ENCODE measurements around the gene NTN1. TPM values are rescaled to one million over a fixed set of nuclear protein-coding genes. Genes with fewer than 3 reads are reported as not detected.

Gene NTN1
- total RNA-seq, 4 donors from 2014 or later, result 15.9 to 31.0 (median 25.0) TPM

DNA sequence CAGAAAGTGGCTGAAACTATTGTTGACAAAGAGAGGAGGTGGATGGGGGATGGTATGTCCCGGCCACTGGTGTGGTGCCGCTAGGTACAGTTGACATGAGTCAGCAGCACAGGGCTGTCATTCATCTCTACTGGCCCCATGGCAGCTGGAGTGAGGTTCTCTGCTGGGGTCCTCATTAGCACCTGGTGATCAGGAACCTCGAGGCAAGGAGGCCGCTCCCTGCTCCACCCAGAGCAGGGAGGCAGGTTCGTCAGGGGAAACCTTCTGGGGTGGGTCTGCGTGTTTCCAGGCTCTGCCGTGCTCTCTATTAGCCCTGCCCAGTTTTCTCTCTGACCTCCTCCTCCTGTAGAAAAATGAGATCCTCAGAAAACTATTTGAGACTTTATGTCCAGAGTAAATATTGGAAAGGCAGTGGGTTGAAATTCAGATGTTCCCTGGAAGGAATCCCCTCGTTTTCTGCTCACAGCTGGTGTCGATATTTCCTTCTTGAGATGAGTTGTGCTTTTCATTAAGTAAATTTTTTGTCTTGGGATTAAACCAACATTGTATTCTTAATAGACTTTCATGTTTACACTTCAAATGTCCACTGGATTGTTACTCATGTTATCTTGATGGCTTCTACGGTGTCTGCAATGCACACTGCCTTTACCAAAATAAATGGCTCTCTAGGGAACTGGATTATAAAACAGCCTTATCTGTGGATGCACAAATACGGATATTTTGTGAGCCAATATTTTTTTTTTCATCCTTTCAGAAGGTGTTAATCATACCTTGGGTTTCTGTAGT is 7.1 kb downstream of the NTN1 start:
- no peaks in the 10 kb centered on the region for H3K9me3 ChIP-seq
- H3K27ac ChIP-seq, result peak overlapping the region; percentile 38 to 79 (median 63)
- no peak for DNase-seq (ENCODE audit: low spot score in 2 of 2)
- no peak overlapping the region for H3K4me3 ChIP-seq
- 58% methylated on average over 10 to 11 of the region's 11 CpGs for WGBS, 2 donors
- H3K36me3 ChIP-seq, result no peaks in the 10 kb centered on the region
- peaks cover 0 to 19% of the 10 kb centered on the region in 2 donors for H3K27me3 ChIP-seq
- TF ChIP-seq, protein P1, sequence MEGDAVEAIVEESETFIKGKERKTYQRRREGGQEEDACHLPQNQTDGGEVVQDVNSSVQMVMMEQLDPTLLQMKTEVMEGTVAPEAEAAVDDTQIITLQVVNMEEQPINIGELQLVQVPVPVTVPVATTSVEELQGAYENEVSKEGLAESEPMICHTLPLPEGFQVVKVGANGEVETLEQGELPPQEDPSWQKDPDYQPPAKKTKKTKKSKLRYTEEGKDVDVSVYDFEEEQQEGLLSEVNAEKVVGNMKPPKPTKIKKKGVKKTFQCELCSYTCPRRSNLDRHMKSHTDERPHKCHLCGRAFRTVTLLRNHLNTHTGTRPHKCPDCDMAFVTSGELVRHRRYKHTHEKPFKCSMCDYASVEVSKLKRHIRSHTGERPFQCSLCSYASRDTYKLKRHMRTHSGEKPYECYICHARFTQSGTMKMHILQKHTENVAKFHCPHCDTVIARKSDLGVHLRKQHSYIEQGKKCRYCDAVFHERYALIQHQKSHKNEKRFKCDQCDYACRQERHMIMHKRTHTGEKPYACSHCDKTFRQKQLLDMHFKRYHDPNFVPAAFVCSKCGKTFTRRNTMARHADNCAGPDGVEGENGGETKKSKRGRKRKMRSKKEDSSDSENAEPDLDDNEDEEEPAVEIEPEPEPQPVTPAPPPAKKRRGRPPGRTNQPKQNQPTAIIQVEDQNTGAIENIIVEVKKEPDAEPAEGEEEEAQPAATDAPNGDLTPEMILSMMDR (IDR thresholded peaks at IDR 0.05), result no peak
- TF ChIP-seq EP300 (IDR thresholded peaks at IDR 0.05) (no peak), POLR2A (IDR thresholded peaks at IDR 0.05) (no peak)
- H3K4me1 ChIP-seq, result peaks cover 0 to 19% (median 1%) of the 10 kb centered on the region in 4 donors

DNA sequence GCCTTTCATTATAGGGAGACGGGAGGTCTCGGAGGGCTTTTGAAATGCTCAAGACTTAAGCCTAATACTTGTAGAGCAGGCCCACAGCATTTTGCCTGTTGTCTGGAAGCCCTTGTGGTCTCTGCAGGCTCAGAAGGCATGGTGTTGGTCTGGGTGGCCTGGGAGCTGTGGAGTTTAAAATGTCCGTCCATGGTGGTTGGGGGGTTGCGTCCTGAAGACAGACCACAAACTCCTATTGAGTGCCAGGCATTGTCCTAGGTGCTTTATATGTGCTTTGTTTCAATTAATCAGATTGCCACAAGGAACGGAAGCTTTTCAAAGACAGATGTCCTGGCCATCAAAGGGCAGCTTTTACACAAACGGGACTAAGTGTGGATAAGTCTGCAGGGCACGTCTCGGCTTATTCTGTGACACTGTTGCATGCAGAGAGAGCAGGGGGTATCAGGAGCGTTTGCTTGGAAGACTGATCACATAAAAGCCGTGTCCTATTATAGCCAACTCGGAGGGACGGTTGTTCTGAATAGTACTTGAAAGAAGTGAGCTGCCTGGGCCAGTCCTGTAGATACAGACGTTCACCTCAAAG is 7.8 kb downstream of the NTN1 start:
- no peak for TF ChIP-seq EP300 (IDR thresholded peaks at IDR 0.05)
- TF ChIP-seq, protein P1 (IDR thresholded peaks at IDR 0.05), result no peak
- Histone ChIP-seq H3K27ac (peak overlapping the region in 2 of 4 donors; percentile 38 to 79), H3K4me1 (peaks cover 0 to 15% (median 0%) of the 10 kb centered on the region in 4 donors)

DNA sequence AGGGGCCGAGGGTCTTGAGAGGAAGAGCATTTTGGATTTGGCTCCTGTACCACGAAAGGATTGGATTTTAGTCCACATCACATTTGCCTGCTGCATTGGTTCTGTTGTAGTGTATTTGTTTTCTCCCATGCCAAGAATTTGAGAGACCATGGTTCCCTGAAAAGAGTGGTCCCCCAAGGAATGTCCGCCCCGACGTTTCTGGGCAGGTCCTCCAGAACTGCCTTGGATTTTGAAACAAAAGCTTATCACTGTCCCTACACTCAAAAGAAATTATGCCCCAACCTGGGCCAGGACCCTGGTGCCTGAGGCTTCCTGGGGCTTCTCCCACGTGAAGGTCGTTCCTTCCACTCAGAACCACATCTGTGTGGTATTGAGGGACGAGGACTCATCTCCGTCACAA is 10.8 kb downstream of the NTN1 start:
- TF ChIP-seq EP300 (IDR thresholded peaks at IDR 0.05) (no peak), POLR2A (IDR thresholded peaks at IDR 0.05) (no peak)
- TF ChIP-seq, protein P1 (IDR thresholded peaks at IDR 0.05), result no peak
- Histone ChIP-seq H3K4me1 (peaks cover 0 to 13% (median 0%) of the 10 kb centered on the region in 4 donors), H3K27me3 (no peaks in the 10 kb centered on the region), H3K9me3 (peaks cover 0 to 5% (median 0%) of the 10 kb centered on the region in 4 donors), H3K36me3 (no peaks in the 10 kb centered on the region), H3K4me3 (no peak overlapping the region), H3K27ac (peak overlapping the region in 2 of 4 donors; percentile 59 to 68)
- no peak for DNase-seq (ENCODE audit: low spot score in 2 of 2)
- WGBS, 2 donors, result 73 to 82% methylated on average over 9 of the region's 9 CpGs

More for the DNA sequence above, 7.8 kb downstream of the NTN1 start:
- Histone ChIP-seq H3K4me3 (no peak overlapping the region), H3K9me3 (no peaks in the 10 kb centered on the region), H3K36me3 (no peaks in the 10 kb centered on the region), H3K27me3 (peaks cover 0 to 12% of the 10 kb centered on the region in 2 donors)
- no peak for DNase-seq (ENCODE audit: low spot score in 2 of 2)
- 51 to 60% methylated on average over 13 of the region's 13 CpGs for WGBS, 2 donors

DNA sequence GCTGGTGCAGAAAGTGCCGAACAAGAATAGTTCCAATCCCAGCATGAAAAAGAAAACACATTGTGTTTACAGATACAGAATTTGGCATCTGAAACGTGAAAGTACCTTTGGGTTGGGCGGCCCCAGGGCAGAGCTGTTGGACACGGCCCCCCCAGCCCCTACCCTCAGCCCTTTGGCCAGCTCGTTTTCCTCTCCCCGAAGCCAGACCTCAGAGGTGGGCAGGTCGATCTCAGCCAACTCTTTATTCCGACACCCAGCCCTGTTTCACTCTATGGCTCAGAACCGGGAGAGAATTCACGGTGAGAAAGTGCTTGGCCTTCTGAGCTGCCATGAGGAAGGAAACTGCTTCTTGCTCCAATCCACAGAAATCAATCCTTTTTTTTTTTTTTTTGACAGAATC is 11.3 kb downstream of the NTN1 start:
- no peaks in the 10 kb centered on the region for H3K36me3 ChIP-seq
- no peak for DNase-seq (ENCODE audit: low spot score in 2 of 2)
- peak overlapping the region in 2 of 4 donors; percentile 59 to 68 for H3K27ac ChIP-seq
- no peak overlapping the region for H3K4me3 ChIP-seq
- H3K27me3 ChIP-seq, result no peaks in the 10 kb centered on the region
- 54 to 59% methylated on average over 10 of the region's 10 CpGs for WGBS, 2 donors
- peaks cover 0 to 13% (median 0%) of the 10 kb centered on the region in 4 donors for H3K4me1 ChIP-seq
- TF ChIP-seq, protein P1 (IDR thresholded peaks at IDR 0.05), result no peak
- TF ChIP-seq POLR2A (IDR thresholded peaks at IDR 0.05) (no peak), EP300 (IDR thresholded peaks at IDR 0.05) (no peak)
- peaks cover 0 to 9% (median 0%) of the 10 kb centered on the region in 4 donors for H3K9me3 ChIP-seq

DNA sequence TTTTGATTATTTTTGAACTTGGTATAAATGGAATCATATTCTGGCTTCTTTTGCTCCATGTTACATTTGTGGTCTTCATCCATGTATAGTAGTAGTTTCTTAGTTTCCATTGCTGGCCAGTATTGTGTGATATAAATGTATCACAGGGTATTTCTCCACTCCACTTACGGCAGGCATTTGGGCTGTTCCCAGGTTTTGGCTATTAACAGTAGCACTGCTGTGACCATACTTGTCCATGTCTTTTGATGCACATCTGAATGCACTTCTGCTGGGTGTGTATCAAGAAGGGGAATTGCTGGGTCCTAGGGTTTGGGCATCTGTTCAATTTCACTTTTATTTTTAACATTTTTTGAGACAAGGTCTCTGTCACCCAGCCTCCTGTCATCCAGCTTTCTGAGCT is 13.9 kb downstream of the NTN1 start:
- no peak for DNase-seq (ENCODE audit: low spot score in 2 of 2)
- Histone ChIP-seq H3K9me3 (peaks cover 0 to 23% (median 0%) of the 10 kb centered on the region in 4 donors), H3K27ac (no peak overlapping the region), H3K27me3 (no peaks in the 10 kb centered on the region), H3K4me3 (no peak overlapping the region), H3K4me1 (no peaks in the 10 kb centered on the region), H3K36me3 (peaks cover 0 to 10% (median 0%) of the 10 kb centered on the region in 3 donors)
- TF ChIP-seq POLR2A (IDR thresholded peaks at IDR 0.05) (no peak), EP300 (IDR thresholded peaks at IDR 0.05) (no peak)
- TF ChIP-seq, protein P1 (IDR thresholded peaks at IDR 0.05), result no peak
- WGBS, 2 donors, result 78 to 81% methylated on average over 1 of the region's 1 CpG
